GM12874 (cell line): ENCODE measurements around the gene FAM120B.

Source experiments
- TF ChIP-seq, protein P1 (sequence below): IDR thresholded peaks from 2 replicates; pipeline ENCODE4 v1.5.1; 2011; ENCODE audit warnings: low read depth, mild to moderate bottlenecking, control low read depth, low read length, moderate library complexity; ENCODE audit not compliant: insufficient read depth

FAM120B gene

DNA sequence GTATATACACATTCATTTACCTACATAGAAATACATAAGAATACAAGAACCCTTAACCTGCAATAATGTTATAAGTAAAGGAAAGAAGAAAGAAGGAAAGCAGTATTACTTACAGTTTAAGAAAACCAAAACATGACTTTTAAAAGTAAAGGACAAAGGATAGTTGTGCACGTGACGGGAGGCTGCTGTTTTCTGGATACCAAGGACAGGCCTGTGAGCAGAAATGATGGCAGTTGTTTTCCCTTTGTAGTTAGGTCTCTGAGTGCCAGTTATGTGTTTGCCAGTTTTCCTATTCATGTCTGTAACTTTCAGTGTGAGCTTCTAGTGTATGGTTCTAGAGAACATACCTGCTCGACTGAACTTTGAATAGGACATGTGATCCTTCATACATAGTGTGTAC, 54.8 kb downstream of the FAM120B start:
- TF ChIP-seq, protein P1, sequence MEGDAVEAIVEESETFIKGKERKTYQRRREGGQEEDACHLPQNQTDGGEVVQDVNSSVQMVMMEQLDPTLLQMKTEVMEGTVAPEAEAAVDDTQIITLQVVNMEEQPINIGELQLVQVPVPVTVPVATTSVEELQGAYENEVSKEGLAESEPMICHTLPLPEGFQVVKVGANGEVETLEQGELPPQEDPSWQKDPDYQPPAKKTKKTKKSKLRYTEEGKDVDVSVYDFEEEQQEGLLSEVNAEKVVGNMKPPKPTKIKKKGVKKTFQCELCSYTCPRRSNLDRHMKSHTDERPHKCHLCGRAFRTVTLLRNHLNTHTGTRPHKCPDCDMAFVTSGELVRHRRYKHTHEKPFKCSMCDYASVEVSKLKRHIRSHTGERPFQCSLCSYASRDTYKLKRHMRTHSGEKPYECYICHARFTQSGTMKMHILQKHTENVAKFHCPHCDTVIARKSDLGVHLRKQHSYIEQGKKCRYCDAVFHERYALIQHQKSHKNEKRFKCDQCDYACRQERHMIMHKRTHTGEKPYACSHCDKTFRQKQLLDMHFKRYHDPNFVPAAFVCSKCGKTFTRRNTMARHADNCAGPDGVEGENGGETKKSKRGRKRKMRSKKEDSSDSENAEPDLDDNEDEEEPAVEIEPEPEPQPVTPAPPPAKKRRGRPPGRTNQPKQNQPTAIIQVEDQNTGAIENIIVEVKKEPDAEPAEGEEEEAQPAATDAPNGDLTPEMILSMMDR, result no peak

DNA sequence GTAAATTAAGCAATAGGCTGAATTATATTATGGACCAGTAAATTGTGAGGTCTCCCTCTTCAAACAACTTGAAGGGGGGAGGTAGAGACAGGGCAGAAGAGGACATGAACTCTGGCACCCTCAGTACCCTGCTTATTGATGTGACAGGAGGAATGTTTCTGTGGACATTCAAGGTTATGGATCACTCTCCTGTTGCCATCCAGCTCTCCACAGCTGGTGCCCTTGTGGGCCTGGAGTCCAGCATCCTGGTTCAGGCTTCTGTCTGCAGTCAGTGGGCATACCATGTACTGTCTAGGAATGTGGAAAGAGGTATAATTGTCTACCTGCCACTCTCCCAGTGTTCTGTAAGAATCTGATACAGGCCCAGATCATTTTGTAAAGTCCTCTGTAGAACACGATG, 55.6 kb downstream of the FAM120B start:
- TF ChIP-seq, protein P1, result no peak

DNA sequence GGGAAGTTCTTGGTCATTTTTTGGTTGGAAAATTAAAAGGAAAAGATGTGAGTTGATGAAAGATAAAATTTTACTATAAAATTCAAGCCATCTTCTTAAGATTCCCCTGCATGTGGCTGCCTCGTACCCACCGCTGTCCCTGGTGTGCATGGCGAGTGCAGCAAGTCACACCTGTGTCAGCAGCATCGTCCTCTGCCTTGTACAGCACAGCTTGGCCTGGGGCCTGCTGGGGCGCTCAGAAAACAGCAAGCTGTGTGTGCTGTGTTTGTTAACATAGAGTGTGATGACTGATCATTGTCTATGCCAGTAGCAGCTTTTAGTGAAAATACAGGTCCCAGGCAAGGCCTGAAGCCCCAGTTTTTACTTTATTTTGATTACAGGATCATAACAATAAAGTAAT, 56.7 kb downstream of the FAM120B start:
- TF ChIP-seq, protein P1, result no peak

DNA sequence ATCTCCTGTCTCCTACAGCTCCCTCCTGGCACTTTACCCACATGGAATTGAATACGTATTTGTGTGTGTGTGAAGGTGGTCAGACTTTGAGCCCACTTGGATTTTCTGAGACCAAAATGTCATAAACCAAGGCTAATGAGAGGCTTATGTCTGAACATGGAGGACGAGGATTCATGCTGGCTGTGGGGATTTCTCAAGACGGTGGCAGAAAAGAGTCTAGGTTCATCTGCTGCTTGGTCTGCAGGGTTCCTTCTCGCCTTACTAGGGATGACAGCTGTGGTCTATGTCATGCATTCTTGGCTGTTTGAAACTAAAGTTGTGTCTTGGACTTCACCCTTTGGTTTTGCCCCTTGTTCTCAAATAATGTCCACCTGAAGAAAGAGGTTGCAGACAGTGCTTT, 58.6 kb downstream of the FAM120B start:
- TF ChIP-seq, protein P1, result no peak

DNA sequence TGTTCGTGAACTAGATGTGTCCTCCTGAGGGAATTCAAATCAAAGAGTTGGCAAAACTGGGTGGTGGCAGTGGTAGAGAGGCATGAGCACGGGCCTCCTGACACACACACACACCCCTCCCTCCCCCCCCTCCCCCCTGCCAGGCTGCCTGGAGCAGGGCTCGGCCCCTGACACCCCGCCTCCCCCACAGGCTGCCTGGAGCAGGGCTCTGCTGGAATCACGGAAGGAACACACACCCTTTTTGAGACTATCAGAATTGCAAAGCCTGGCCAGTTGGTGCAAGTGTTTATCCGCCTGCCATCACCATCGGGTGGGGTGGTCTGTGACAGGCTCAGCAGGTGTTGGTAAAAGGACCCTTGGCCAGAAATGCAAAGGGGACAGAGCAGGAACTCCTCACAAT, 59.0 kb downstream of the FAM120B start:
- TF ChIP-seq, protein P1, result no peak

DNA sequence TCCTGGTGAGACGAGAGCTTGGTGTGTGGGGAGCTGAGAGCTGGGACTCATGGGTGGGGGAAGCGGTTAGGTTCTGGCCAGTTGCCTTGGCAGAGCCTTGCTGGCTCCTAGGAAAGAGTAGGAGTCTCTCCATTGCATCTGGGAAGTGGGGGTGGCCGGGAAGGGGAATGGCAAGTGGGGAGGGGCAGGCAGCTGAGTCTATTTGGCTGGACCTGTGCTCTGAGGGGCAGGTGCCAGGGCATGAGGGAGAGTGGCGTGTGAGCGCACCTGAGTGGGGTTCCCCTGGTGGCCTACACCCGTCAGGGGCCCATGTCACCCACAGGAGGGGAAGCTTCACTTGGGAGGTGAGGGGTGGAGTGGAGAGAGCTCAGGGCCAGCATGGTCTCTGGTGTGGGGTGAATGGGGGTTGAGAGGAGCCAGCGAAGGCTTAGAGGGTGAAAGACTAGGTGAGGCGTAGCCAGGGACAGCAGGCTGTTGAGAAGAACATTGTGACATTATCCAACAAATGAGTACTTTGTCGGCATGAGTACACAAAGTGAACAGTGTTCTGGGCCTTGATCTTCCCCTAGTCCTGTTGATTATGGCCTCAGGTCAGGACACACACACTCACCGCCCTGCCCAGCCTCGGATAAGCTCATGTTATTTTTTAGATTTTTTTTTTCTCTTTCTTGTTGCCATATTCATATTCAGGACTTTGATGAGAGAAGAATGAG, 59.8 kb downstream of the FAM120B start:
- TF ChIP-seq, protein P1, result no peak

DNA sequence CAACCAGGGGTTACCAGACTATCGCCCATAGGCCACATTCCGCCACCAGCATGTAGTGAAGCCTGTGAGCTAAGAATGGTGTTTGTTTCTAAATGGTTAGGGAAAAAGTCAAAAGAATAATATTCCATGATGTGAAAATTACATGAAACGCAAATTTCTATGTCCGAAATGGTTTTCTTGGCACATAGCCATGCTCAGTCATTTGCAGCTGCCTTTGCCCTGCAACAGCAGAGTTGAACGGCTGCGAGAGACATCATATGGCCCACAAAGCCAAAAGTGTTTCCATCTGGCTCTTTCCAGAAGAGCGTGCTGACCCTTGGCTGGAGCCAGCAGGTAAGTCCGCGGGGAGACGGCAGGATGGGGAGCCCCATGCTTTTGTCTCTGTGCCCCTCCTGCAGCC, 60.7 kb downstream of the FAM120B start:
- TF ChIP-seq, protein P1, result no peak
